ENCODE measurements around the gene ZSWIM1. TPM values are rescaled to one million over a fixed set of nuclear protein-coding genes. Genes with fewer than 3 reads are reported as not detected.

Gene ZSWIM1
- total and polyA plus RNA-seq, 10 of the 15 experiments (the other 5 are each of a cell fraction or from before 2014, with no cell fraction given) = 2.4 to 16.0 (median 9.8) TPM

GRCh38 chr20:45857114-45857881, 23.7 kb upstream of the ZSWIM1 start, which contains the start of the genes ACOT8 and ZSWIM3 (continued):
- TF ChIP-seq ZNF687 (IDR thresholded peaks at IDR 0.05) (peak; percentile 71), EP300 (IDR thresholded peaks at IDR 0.05; ENCODE audit: borderline replicate concordance in 1 of 2, control insufficient read depth in 1 of 2, low read depth in 2 of 2, low read length in 2 of 2) (no peak; a peak in 1 of 4 replicates), CREM (IDR thresholded peaks at IDR 0.05; ENCODE audit: low read depth) (peak; percentile 45; the same call in 1 of the 2 replicates), MEF2A (IDR thresholded peaks at IDR 0.05; ENCODE audit: insufficient read depth, low read depth, low read length) (no peak), NR2F1 (conservative IDR thresholded peaks at IDR 0.05) (peak; percentile 100), SMAD5 (IDR thresholded peaks at IDR 0.05; ENCODE audit: low read depth) (peak; percentile 68), TARDBP (IDR thresholded peaks at IDR 0.05; ENCODE audit: borderline replicate concordance) (no peak), MEF2B (IDR thresholded peaks at IDR 0.05; ENCODE audit: partially characterized antibody, poor library complexity, severe bottlenecking) (no peak), CTCF (IDR thresholded peaks at IDR 0.05 in 2 of 3, conservative IDR thresholded peaks at IDR 0.05 in 1 of 3; ENCODE audit: control insufficient read depth in 2 of 3, extremely low read depth in 1 of 3, insufficient read depth in 1 of 3, low read depth in 3 of 3, low read length in 3 of 3) (no peak), ZNF274 (IDR thresholded peaks at IDR 0.05; ENCODE audit: insufficient read depth, insufficient read length) (no peak), JUND (IDR thresholded peaks at IDR 0.05; ENCODE audit: low read depth, low read length) (0 out of 2 replicates have a peak, but pooled peaks have one; percentile 32), CHD2 (IDR thresholded peaks at IDR 0.05; ENCODE audit: borderline replicate concordance, low read depth, low read length) (peak; percentile 98), IRF4 (IDR thresholded peaks at IDR 0.05; ENCODE audit: low read depth, low read length) (peak; percentile 17; the same call in 1 of the 2 replicates), CBX3 (IDR thresholded peaks at IDR 0.05; ENCODE audit: borderline replicate concordance, low read depth) (no peak), LARP7 (IDR thresholded peaks at IDR 0.05) (peak; percentile 68), MTA3 (IDR thresholded peaks at IDR 0.05; ENCODE audit: borderline replicate concordance, low read length) (no peak), KLF5 (IDR thresholded peaks at IDR 0.05; ENCODE audit: partially characterized antibody) (peak; percentile 97), POU2F2 (IDR thresholded peaks at IDR 0.05; ENCODE audit: borderline replicate concordance, low read depth, low read length) (peak; percentile 70), GATAD2B (conservative IDR thresholded peaks at IDR 0.05; ENCODE audit: low read depth) (peak; percentile 50; the same call in 1 of the 2 replicates), MLLT1 (IDR thresholded peaks at IDR 0.05) (no peak)

All from GM12878 (cell line).